GM18870 (cell line): Measurements from ENCODE around the gene NDUFB10.
"Not testable (repeated sequence)": the region's sequence is repeated elsewhere in the genome, so short reads cannot be mapped to it uniquely, and the experiment has no call there.

Experiments
- ATAC-seq: cut with Tn5 transposase; IDR thresholded peaks from one replicate; pipeline ENCODE4 v1.9.1; 2021; ENCODE audit warnings: moderate library complexity; ENCODE audit not compliant: unreplicated experiment

NDUFB10 gene

GRCh38 chr16:1959269-1960039 is at the start of gene NDUFB10:
NDUFB10 (plus strand) TSS chr16:1959538; CDS start chr16:1959625, 87 bp downstream.
- peak; percentile 41 for ATAC-seq

DNA sequence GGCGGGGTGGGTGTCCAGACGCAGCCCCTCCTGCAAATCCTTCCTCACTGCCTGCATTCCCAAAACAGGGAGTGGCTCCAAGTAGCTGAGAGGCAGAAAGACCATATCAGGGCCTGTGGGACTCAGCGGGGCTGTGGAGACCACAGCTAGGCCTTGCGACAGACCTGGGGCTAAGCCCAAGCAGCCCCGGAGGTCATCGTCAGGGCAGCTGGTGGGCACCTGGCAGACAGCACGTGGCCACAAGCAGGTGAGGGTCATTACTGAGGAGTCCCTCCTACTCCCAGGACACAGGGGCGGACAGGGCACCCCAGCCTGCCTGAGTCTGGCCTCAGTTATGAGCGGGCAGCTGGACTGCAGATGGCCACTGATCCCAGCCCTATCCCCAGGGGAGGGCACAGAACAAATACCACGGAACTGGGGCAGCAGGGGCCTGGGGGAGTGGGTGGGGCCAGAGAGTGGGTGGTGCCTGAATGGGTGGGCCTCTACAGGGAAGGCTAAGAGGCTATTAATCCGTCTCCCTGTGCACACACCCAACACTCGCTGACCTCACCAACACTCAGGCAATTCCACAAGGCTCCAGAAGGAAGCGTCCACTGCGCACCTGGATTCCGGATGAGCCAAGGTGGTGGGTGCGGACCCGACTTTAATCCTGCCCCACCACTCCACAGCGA is 49.6 kb upstream of the NDUFB10 start:
- no peak for ATAC-seq

DNA sequence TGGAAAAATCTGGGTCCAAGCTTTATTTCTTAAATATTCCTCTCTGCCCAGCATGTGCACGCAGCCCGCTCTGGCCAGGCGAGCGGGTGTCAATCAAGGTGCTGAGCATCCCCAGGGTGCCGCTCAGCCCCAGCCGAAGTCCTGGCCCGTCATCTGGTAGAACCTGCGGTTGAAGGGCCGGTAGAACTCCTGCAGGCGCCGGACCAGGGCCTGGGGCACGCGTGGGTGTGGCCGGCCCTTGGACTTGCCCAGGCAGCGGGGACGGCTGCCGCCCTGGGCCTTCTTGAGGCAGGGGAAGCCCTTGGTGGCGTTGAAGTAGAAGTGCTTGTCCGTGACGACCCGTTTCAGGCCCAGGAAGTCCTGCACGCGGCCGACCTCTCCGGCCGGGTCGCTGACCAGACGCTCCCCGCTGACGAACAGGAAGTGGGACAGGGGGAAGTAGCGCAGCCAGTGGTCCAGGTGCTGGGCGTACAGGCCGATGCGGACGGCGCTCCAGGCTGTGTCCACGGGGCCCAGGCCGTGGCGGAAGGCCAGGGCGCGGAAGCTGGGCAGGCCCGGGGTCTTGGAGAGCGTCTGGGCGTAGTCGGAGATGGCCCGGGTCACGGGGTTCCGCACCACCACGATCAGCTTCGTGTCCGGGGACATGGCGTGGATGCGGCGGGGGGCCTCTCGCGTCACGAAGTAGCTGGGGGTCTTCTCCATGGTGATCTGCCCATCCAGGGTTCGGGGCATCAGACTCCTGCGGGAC is 47.7 kb upstream of the NDUFB10 start:
- no peak for ATAC-seq

DNA sequence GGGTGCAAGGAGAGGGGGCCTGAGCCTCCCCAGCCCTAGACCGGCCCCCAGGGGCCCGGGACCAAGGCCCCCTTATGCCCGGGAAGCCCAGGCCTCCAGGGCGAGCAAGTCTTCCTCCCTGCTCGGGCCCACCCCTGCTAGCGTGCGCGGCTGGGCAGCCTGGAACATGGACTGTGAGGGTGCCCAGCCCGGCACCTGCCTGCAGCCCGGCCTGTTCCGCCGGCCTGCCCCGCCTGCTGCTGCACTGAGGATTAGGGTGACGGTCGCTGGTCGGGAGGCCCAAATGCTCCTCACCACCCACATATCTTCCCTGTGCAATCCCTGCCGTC is 47.2 kb upstream of the NDUFB10 start:
- no peak for ATAC-seq

DNA sequence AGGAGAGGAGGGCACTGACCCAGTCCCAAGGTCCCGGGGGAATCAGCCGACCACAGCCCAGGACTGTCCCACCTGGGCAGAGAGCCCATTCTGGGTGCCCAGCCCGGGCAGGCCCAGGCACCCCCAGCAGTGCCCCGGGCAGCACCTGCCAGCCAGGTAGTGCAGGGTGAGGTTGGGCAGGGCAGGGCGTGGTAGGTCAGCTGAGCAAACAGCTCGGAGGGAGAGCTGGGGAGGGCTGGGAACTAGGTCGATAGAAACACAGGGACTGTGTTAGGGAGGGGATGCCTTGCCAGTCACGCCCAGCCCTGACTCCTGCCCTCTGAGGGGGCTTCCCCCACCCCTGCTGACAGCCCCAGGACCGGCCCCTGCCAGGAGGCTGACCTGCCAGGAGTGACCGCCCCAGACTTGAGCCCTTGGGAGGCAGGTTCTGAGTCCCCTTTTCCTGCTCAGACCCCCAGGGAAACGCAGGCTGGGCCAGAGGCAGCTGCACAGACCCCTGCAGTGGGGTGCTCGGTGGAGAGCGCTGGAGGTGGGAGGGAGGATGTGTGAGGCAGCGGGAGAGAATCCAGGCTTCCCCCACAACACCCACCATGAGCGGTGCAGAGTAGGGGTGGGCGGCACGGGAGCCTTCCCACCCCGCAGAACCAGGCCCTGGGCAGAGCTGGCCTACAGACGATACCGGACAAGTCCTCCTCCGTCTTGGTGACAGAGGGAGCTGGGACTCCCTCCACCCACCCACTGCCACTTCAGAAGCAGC is 45.8 kb upstream of the NDUFB10 start:
- no peak for ATAC-seq

DNA sequence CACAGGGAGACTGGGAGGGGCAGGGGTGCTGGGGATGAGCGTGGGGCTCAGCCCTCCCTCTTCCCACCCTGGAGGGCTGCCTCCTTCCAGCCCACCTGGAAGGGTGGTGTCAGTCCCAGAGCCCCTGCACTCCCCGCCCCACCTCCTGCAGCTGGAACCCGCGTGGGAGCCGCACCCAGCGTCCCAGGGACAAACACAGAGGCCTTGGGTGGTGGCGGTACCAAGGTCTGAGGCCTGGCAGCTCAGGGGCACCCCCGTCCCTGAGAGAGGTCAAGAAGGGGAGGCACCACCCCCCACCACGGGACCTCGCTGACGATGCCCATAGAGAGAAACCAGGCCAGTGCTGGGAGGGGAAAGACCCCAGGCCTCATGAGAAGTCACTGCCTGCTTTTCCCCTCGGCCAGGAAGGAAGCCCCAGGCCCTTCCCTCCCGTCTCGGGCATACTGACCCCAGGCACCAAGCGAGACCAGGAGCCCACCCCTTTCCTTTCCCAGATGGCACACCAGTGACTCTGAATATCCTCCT is 45.2 kb upstream of the NDUFB10 start:
- ATAC-seq, result no peak

- ATAC-seq, result no peak
These were observed 44.4 kb upstream of the NDUFB10 start for GRCh38 chr16:1914988-1915387.

DNA sequence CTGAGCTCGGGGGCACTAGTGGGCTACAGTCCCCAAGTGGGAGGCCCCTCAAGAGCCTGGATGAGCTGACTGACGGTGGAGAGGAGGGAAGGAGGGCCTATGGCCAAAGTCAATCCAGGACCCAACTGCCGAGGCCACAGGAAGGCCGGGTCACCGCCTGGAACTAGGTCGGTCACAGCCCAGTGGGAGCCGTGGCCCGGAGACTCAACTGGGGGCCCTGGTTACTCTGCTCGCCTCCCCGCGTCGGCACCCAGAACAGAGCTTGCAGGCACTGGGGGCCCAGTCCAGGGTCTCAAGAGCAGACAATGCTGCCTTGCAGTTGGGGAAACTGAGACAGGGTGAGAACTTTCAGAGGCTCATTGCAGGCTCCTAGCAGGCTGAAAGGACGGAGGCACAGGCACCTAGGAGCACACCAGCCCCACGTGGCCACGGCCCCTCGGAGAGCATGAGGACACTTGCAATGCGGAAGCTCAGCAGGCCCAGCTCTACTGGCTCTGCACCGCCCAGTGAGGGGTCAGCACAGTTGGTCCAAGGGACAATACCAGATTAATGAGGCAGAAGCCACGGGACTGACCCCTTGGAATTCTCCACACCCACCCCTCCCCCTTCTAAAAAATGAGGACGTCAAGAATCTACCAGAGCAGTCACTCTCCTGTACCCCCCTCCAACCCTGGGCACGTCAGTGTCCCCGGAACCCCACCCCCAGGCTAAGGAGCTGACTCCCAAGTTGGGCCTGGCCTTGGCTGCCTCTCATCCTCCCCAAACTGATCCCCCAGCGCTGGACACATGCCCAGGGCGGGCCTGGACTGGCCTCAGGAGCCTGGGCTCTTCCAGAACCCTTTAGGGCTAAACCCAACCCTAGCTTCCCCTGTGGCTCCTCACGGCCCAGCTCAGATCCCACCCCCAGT is 43.4 kb upstream of the NDUFB10 start:
- ATAC-seq, result no peak

DNA sequence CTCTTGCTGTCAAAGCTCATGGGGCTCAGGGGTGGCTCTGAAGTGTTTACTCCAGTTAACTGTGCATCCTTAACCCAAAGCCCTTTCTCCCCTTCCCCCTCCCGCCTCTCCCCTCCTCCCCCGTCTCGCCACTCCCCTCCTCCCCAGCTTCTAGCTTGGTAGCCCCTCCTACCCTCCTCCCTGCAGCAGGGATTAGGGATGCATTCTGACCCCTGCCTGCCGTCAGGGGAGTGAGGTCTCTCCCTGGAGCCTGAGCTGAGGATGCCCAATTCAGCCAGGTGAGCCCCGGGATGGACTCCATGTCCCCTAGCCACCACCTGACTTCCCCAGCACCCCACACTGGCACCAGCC is 42.7 kb upstream of the NDUFB10 start:
- ATAC-seq, result no peak

GRCh38 chr16:1917056-1917664 is 42.2 kb upstream of the NDUFB10 start:
- ATAC-seq, result no peak

GRCh38 chr16:1917665-1918350 is 41.5 kb upstream of the NDUFB10 start:
- no peak for ATAC-seq

DNA sequence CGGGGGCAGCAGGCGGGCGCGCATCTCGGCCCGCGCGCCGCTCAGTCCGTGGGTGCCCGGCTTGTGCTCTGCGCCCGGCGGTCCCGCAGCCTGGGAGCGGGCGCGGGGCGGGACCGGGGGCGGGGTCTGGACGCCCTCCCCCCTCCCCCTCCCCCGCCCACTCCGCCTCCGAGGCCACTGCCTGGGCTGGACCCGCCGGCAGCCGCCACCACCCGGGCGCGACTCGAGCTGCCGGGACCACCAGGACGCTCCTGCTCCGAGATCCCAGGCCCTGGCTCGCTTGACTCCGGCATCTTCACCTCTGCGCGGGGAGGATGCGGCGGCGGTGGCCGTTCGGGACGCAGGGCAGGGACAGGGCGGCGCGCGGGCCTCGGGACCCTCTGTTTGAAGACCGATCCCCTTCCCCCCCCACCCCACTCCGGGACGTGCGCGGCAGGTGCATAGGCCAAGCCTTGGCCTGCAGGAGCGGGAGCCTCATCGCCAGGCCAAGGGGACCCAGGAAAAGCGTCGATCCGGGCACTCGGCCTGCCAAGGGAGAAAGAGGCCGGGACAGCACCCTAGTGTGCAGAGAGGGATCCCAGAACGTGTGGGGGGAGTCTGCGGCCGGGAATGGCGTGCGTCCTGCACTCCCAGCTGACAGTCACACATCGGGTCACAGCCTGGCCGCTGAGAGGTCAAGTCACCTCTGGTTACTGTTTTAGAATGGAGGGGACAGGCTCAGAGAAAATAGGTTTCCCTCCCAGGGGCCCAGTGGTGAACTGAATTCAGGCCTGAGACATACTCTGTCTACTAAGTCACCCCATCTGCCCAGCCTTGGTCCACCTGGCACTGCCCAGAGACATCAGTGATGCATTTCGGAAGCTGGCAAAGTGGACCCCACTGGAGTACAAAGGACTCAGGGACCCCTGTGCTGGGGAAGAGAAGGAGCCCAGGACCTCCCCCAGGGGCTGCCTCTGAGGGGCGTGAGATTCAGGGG is 40.7 kb upstream of the NDUFB10 start, which contains the start of gene HS3ST6:
HS3ST6 (minus strand) TSS at position 65 of the 976 bp plus-strand sequence. CDS start 92 bp downstream, outside the sequence.
- ATAC-seq, result no peak

- no peak for ATAC-seq
These were observed 39.9 kb upstream of the NDUFB10 start for GRCh38 chr16:1919327-1919998.

- ATAC-seq, result not testable (repeated sequence)
These were observed 39.2 kb upstream of the NDUFB10 start for GRCh38 chr16:1920122-1920521.

GRCh38 chr16:1920727-1921171 is 38.6 kb upstream of the NDUFB10 start:
- no peak for ATAC-seq

- ATAC-seq, result no peak
These were observed 37.0 kb upstream of the NDUFB10 start for GRCh38 chr16:1922357-1922756.
